ENCODE data around the gene INF2.
"Not testable (repeated sequence)": the region's sequence is repeated elsewhere in the genome, so short reads cannot be mapped to it uniquely, and the experiment has no call there.

INF2 gene

GRCh38 chr14:104664107-104664506 is 25.3 kb upstream of the INF2 start:
- TF ChIP-seq CTCF (IDR thresholded peaks at IDR 0.05) = no peak
- H3K27me3 ChIP-seq = peaks cover 54% of the 10 kb centered on the region
- H3K36me3 ChIP-seq = no peaks in the 10 kb centered on the region
- no peaks in the 10 kb centered on the region for H3K9me3 ChIP-seq
- no peaks in the 10 kb centered on the region for H3K4me1 ChIP-seq (ENCODE audit: control insufficient read depth in 1 of 2, insufficient read depth in 1 of 2, low read depth in 1 of 2, low read length in 1 of 2)
- H3K4me3 ChIP-seq (ENCODE audit: low read depth in 1 of 2, low read length in 1 of 2) = no peak overlapping the region
- H3K27ac ChIP-seq = no peak overlapping the region

DNA sequence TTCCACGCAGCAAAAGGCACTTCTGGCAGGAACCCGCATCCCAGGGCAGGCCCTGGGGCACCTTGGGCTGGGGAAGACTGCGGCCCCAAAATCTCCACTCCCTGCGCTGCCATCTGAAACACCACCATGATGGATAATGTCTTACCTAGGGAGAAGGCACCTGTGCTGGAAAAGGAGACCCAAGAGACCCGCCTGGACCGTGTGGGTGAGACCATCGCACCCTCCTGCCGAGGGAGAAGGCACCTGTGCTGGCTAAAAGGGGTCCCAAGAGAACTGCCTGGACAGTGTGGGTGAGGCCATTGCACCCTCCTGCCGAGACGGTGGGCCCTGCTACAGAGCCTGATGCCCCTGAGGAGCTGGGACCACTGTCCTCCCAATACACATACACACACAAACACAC is 24.8 kb upstream of the INF2 start:
- peaks cover 49% of the 10 kb centered on the region for H3K27me3 ChIP-seq
- no peak overlapping the region for H3K27ac ChIP-seq
- no peaks in the 10 kb centered on the region for H3K36me3 ChIP-seq
- no peaks in the 10 kb centered on the region for H3K9me3 ChIP-seq
- TF ChIP-seq CTCF (IDR thresholded peaks at IDR 0.05) = no peak
- H3K4me1 ChIP-seq (ENCODE audit: control insufficient read depth in 1 of 2, insufficient read depth in 1 of 2, low read depth in 1 of 2, low read length in 1 of 2) = no peaks in the 10 kb centered on the region
- no peak overlapping the region for H3K4me3 ChIP-seq (ENCODE audit: low read depth in 1 of 2, low read length in 1 of 2)

DNA sequence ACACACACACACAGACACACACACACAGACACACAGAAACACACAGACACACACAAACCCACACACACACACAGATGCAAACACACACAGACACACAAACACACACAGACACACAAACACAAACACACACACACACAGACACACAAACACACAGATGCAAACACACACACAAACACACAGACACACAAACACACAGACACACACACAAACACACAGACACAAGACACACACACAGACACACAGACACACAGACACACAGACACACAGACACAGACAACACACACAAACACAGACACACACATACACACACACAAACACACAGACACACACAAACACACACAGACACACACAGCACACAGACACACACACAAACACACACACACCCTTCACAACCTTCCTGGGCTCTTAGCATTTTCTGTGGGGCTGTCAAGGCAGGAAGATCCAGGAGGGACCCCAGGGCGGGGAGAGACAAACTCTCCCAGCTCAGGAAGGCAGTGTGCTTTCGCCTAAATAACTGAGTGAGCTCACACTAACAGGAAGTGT is 24.2 kb upstream of the INF2 start:
- no peak overlapping the region for H3K27ac ChIP-seq
- TF ChIP-seq CTCF (IDR thresholded peaks at IDR 0.05) = no peak

DNA sequence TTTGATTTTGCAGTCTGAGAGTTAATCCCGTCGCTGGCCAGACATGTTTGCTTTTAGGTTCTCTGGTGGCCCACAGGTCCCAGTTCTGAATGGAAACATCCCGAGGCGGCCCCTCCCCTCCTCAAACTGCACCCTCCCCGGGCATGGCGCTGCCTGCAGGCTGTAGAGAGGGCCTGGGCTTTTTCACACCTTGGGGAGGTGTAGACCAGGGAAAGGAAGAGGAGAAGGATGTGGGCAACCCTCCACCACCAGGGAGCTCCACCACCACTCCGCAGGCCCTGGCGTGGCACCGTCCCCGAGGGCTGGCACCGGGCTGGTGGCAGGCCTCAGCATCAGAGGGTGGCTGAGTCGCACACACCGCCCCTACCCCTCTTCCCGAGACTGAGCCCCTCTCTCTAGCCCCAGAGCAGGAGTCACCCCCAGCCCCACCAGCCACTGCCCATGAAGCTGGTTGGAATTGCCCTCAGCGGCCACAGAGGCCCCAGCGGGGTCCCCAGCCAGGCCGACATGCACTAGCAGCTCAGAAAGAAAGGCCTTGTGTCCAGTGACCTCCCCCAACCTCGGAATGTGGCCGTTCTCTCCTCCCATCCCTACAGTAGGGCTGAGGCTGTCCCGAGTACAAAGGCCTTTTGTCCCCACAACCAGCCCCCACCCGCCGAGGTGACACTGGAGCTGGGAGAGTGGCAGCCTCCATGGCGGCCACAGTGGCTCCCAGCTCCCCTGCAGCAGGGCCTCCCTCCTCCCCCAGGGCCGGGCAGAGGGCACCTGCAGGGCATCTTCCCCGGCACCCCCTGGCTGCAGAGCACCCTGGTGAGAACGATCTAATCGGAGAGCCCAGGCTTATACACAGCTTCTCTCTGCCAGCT is 23.5 kb upstream of the INF2 start:
- Histone ChIP-seq H3K36me3 (no peaks in the 10 kb centered on the region), H3K27ac (no peak overlapping the region), H3K27me3 (peaks cover 36% of the 10 kb centered on the region), H3K4me3 (ENCODE audit: low read depth in 1 of 2, low read length in 1 of 2) (no peak overlapping the region), H3K9me3 (no peaks in the 10 kb centered on the region), H3K4me1 (ENCODE audit: control insufficient read depth in 1 of 2, insufficient read depth in 1 of 2, low read depth in 1 of 2, low read length in 1 of 2) (no peaks in the 10 kb centered on the region)
- TF ChIP-seq CTCF (IDR thresholded peaks at IDR 0.05) = no peak

More for the DNA sequence above, 24.2 kb upstream of the INF2 start:
- Histone ChIP-seq H3K4me3 (ENCODE audit: low read depth in 1 of 2, low read length in 1 of 2) (no peak overlapping the region), H3K36me3 (no peaks in the 10 kb centered on the region), H3K4me1 (ENCODE audit: control insufficient read depth in 1 of 2, insufficient read depth in 1 of 2, low read depth in 1 of 2, low read length in 1 of 2) (no peaks in the 10 kb centered on the region), H3K9me3 (no peaks in the 10 kb centered on the region), H3K27me3 (peaks cover 43% of the 10 kb centered on the region)

DNA sequence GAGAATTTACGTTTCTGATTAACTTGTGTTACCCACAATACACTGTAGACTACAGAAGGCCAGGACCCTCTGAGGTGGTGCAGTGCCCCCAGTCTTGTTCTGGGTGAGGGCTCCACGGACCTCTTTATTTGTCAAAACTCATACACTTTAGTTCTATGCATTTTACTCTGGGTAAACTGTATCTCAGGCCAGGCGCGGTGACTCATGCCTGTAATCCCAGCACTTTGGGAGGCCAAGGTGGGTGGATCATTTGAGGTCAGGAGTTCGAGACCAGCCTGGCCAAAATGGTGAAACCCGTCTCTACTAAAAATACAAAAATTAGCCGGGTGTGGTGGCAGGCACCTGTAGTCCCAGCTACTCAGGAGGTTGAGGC is 22.9 kb upstream of the INF2 start:
- not testable (repeated sequence) for H3K4me1 ChIP-seq (ENCODE audit: control insufficient read depth in 1 of 2, insufficient read depth in 1 of 2, low read depth in 1 of 2, low read length in 1 of 2); H3K27ac ChIP-seq; H3K4me3 ChIP-seq (ENCODE audit: low read depth in 1 of 2, low read length in 1 of 2); H3K36me3 ChIP-seq; H3K9me3 ChIP-seq
- peaks cover 30% of the 10 kb centered on the region for H3K27me3 ChIP-seq

DNA sequence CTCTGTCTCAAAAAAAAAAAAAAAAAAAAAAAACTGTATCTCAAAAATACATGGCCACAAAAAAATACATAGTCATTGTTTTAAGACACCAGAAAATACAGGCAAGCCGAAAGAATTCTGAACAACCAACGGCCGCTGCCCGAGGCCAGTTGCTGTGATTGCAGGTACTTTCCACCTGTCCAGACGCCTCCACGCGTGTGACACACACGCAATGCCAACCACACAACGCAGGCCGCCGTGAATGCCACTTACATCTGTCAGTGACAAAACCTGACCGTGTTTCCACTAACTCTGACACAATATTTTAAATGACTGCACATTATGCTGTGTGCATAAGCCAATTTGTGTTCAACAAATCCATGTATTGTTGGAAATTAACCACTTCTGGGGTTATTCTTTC is 22.4 kb upstream of the INF2 start:
- peaks cover 26% of the 10 kb centered on the region for H3K27me3 ChIP-seq
- no peaks in the 10 kb centered on the region for H3K36me3 ChIP-seq
- H3K9me3 ChIP-seq = no peaks in the 10 kb centered on the region
- H3K27ac ChIP-seq = no peak overlapping the region
- H3K4me1 ChIP-seq (ENCODE audit: control insufficient read depth in 1 of 2, insufficient read depth in 1 of 2, low read depth in 1 of 2, low read length in 1 of 2) = no peaks in the 10 kb centered on the region
- H3K4me3 ChIP-seq (ENCODE audit: low read depth in 1 of 2, low read length in 1 of 2) = no peak overlapping the region
- TF ChIP-seq CTCF (IDR thresholded peaks at IDR 0.05) = no peak

All from neutrophil (primary cell).